Stromal cell of bone marrow (primary cell): Measurements from ENCODE around the gene NEURL1.
"Not testable (repeated sequence)": the region's sequence is repeated elsewhere in the genome, so short reads cannot be mapped to it uniquely, and the experiment has no call there.

Source experiments
- DNase-seq: peaks from one replicate; pipeline ENCODE4 v3.0.0-alpha.2; 2012; ENCODE audit warnings: low read depth

The NEURL1 gene

GRCh38 chr10:103493916-103494877 lies 692 bp downstream of the NEURL1 start:
- no peak for DNase-seq

- no peak for DNase-seq
Measured at GRCh38 chr10:103495321-103495720, 1.8 kb downstream of the NEURL1 start.

- no peak for DNase-seq
Measured at GRCh38 chr10:103497161-103497915, 3.8 kb downstream of the NEURL1 start.

- no peak for DNase-seq
Measured at GRCh38 chr10:103498936-103499638, 5.6 kb downstream of the NEURL1 start.

GRCh38 chr10:103499881-103500280 lies 6.4 kb downstream of the NEURL1 start:
- no peak for DNase-seq

- DNase-seq = no peak
Measured at GRCh38 chr10:103500481-103500880, 7.0 kb downstream of the NEURL1 start.

- DNase-seq = no peak
Measured at GRCh38 chr10:103501186-103501585, 7.7 kb downstream of the NEURL1 start.

- no peak for DNase-seq
Measured at GRCh38 chr10:103502849-103503660, 9.6 kb downstream of the NEURL1 start.

- DNase-seq = not testable (repeated sequence)
Measured at GRCh38 chr10:103503777-103504176, 10.3 kb downstream of the NEURL1 start.

GRCh38 chr10:103504181-103504783 lies 10.8 kb downstream of the NEURL1 start:
- DNase-seq = no peak

GRCh38 chr10:103506061-103506460 lies 12.6 kb downstream of the NEURL1 start:
- DNase-seq = no peak

GRCh38 chr10:103507235-103508191 lies 14.0 kb downstream of the NEURL1 start:
- DNase-seq = no peak

GRCh38 chr10:103510046-103510685 lies 16.7 kb downstream of the NEURL1 start:
- DNase-seq = no peak

- DNase-seq = no peak
Measured at GRCh38 chr10:103510791-103511752, 17.6 kb downstream of the NEURL1 start.

- no peak for DNase-seq
Measured at GRCh38 chr10:103512166-103512565, 18.7 kb downstream of the NEURL1 start.

GRCh38 chr10:103512591-103513379 lies 19.3 kb downstream of the NEURL1 start:
- no peak for DNase-seq

GRCh38 chr10:103513380-103514060 lies 20.0 kb downstream of the NEURL1 start:
- no peak for DNase-seq
